22Rv1 (cell line): Measurements from ENCODE around the gene CRB1.

Experiments used
- CTCF ChIP-seq: fragments of 450-650 bp; IDR thresholded peaks from 2 replicates; pipeline ENCODE4 v1.5.1; 2017; ENCODE audit warnings: mild to moderate bottlenecking
- ZFX ChIP-seq: fragments of 450-650 bp; IDR thresholded peaks from 2 replicates; pipeline ENCODE4 v1.6.1; 2017; ENCODE audit warnings: antibody characterized with exemption, borderline replicate concordance

GRCh38 chr1:197480446-197480845, 212.4 kb downstream of the CRB1 start:
- TF ChIP-seq CTCF (no peak), ZFX (no peak)
